ENCODE data around the gene RCOR3.
"Not testable (repeated sequence)": the region's sequence is repeated elsewhere in the genome, so short reads cannot be mapped to it uniquely, and the experiment has no call there.

RCOR3 gene

GRCh38 chr1:211347077-211347844, 88.1 kb downstream of the RCOR3 start:
- H3K4me1 ChIP-seq (ENCODE audit: low read length): no peaks in the 10 kb centered on the region
- H3K9ac ChIP-seq (ENCODE audit: low read length): no peak overlapping the region
- H2AFZ ChIP-seq (ENCODE audit: low read depth, low read length): no peak overlapping the region
- H3K36me3 ChIP-seq (replicated peaks; ENCODE audit: low read depth, low read length): peaks cover 9% of the 10 kb centered on the region
- TF ChIP-seq EZH2phosphoT487 (IDR thresholded peaks at IDR 0.05; ENCODE audit: low read depth) (no peak), CTCF (IDR thresholded peaks at IDR 0.05; ENCODE audit: low read depth, low read length) (no peak)
- H4K20me1 ChIP-seq (ENCODE audit: insufficient read depth, low read length): peaks cover 58% of the 10 kb centered on the region
- no peak overlapping the region for H3K27ac ChIP-seq (ENCODE audit: low read length)
- peaks cover 58% of the 10 kb centered on the region for H3K79me2 ChIP-seq (ENCODE audit: low read length)
- H3K9me3 ChIP-seq (ENCODE audit: insufficient read depth, low read length): 0 out of 2 replicates have a peak, but pooled peaks cover 3% of the 10 kb centered on the region
- H3K27me3 ChIP-seq (ENCODE audit: low read depth, low read length): no peaks in the 10 kb centered on the region
- no peak overlapping the region for H3K4me2 ChIP-seq (ENCODE audit: low read length)
- H3K4me3 ChIP-seq (ENCODE audit: low read length): no peak overlapping the region

- TF ChIP-seq CTCF (IDR thresholded peaks at IDR 0.05; ENCODE audit: low read depth, low read length) (no peak), EZH2phosphoT487 (IDR thresholded peaks at IDR 0.05; ENCODE audit: low read depth) (no peak)
- Histone ChIP-seq H3K9me3 (ENCODE audit: insufficient read depth, low read length) (0 out of 2 replicates have a peak, but pooled peaks cover 3% of the 10 kb centered on the region), H3K4me2 (ENCODE audit: low read length) (no peak overlapping the region), H3K79me2 (ENCODE audit: low read length) (peaks cover 50% of the 10 kb centered on the region), H3K9ac (ENCODE audit: low read length) (no peak overlapping the region), H3K4me3 (ENCODE audit: low read length) (no peak overlapping the region), H4K20me1 (ENCODE audit: insufficient read depth, low read length) (peaks cover 51% of the 10 kb centered on the region), H3K27me3 (ENCODE audit: low read depth, low read length) (no peaks in the 10 kb centered on the region), H3K4me1 (ENCODE audit: low read length) (no peaks in the 10 kb centered on the region), H2AFZ (ENCODE audit: low read depth, low read length) (no peak overlapping the region), H3K27ac (ENCODE audit: low read length) (no peak overlapping the region), H3K36me3 (replicated peaks; ENCODE audit: low read depth, low read length) (peaks cover 15% of the 10 kb centered on the region)
These were observed 89.4 kb downstream of the RCOR3 start for GRCh38 chr1:211348547-211348946.

- Histone ChIP-seq H2AFZ (ENCODE audit: low read depth, low read length) (no peak overlapping the region), H4K20me1 (ENCODE audit: insufficient read depth, low read length) (peaks cover 46% of the 10 kb centered on the region), H3K27ac (ENCODE audit: low read length) (no peak overlapping the region), H3K9ac (ENCODE audit: low read length) (no peak overlapping the region), H3K36me3 (replicated peaks; ENCODE audit: low read depth, low read length) (peaks cover 18% of the 10 kb centered on the region), H3K79me2 (ENCODE audit: low read length) (peaks cover 45% of the 10 kb centered on the region), H3K27me3 (ENCODE audit: low read depth, low read length) (no peaks in the 10 kb centered on the region), H3K4me2 (ENCODE audit: low read length) (no peak overlapping the region), H3K4me1 (ENCODE audit: low read length) (no peaks in the 10 kb centered on the region), H3K9me3 (ENCODE audit: insufficient read depth, low read length) (0 out of 2 replicates have a peak, but pooled peaks cover 3% of the 10 kb centered on the region), H3K4me3 (ENCODE audit: low read length) (no peak overlapping the region)
- no peak for TF ChIP-seq CTCF (IDR thresholded peaks at IDR 0.05; ENCODE audit: low read depth, low read length)
- no peak for TF ChIP-seq EZH2phosphoT487 (IDR thresholded peaks at IDR 0.05; ENCODE audit: low read depth)
These were observed 90.6 kb downstream of the RCOR3 start for GRCh38 chr1:211349741-211350140.

- not testable (repeated sequence) for H3K9me3 ChIP-seq (ENCODE audit: insufficient read depth, low read length); H3K4me2 ChIP-seq (ENCODE audit: low read length)
- H3K36me3 ChIP-seq (replicated peaks; ENCODE audit: low read depth, low read length): peaks cover 30% of the 10 kb centered on the region
These were observed 92.9 kb downstream of the RCOR3 start for GRCh38 chr1:211352055-211352454.

More at GRCh38 chr1:211352055-211352454, 92.9 kb downstream of the RCOR3 start:
- Histone ChIP-seq H4K20me1 (ENCODE audit: insufficient read depth, low read length) (peaks cover 32% of the 10 kb centered on the region), H3K79me2 (ENCODE audit: low read length) (peaks cover 34% of the 10 kb centered on the region)
- not testable (repeated sequence) for H3K9ac ChIP-seq (ENCODE audit: low read length); H3K27ac ChIP-seq (ENCODE audit: low read length); H3K27me3 ChIP-seq (ENCODE audit: low read depth, low read length); H2AFZ ChIP-seq (ENCODE audit: low read depth, low read length); H3K4me3 ChIP-seq (ENCODE audit: low read length); H3K4me1 ChIP-seq (ENCODE audit: low read length)

Data from OCI-LY3 (cell line).